Metanephros (tissue), 2 donors: ENCODE measurements around the gene CTNNB1. TPM values are rescaled to one million over a fixed set of nuclear protein-coding genes. Genes with fewer than 3 reads are reported as not detected.

Experiments used
- small RNA-seq: library from RNA; depleted of rRNA; stranded (forward); fragments of <200 nt; gene quantifications from one replicate; pipeline ENCODE3, GENCODE V24; 2014; ENCODE audit warnings: low replicate concordance
- total RNA-seq: library from RNA; depleted of rRNA; stranded (reverse); fragments of >200 nt; gene quantifications from one replicate; pipeline ENCODE4 v1.2.3, GENCODE V29; 2014

Gene CTNNB1
- 597 TPM for total RNA-seq

DNA sequence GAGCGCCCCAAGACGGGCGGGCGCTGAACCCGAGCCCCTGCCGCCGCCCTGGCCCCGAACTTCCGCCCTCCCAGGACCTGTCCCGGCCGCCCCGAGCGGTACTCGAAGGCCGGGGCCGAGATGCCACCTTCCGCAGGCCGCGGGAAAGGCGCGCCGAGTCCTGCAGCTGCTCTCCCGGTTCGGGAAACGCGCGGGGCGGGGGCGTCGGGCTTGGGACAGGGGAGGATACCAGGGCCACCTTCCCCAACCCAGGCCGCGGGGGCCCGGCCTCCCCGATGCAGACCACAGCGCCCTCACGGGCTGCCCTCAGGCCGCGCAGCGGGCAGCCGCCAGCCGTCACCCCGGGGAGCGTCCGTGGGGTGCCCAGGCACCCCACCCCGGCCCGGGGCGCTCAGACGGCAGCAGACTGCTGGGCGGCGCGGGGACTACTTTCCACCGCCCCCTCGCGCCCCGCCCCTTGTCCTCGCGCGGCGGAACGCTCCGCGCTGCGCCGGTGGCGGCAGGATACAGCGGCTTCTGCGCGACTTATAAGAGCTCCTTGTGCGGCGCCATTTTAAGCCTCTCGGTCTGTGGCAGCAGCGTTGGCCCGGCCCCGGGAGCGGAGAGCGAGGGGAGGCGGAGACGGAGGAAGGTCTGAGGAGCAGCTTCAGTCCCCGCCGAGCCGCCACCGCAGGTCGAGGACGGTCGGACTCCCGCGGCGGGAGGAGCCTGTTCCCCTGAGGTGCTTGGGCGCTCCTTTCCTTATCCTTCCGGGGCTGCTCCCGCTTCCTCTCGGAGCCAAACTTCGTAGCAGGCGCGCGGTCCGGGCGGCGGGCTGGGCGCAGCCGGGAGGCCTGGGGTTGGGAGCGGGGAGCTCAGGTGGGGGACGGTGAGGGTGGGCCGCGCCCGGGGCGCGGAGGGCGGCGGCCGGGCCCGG lies at the start of gene CTNNB1:
Gene CTNNB1, plus strand, starts transcription at position 556 of the 916 bp plus-strand sequence. CDS start 24,564 bp downstream, outside the sequence.

Small RNAs within 50 kb of the gene (small RNA-seq; reads per million reads assigned to genes)
- not detected for gene MRPS31P1
